ENCODE results near the gene GGTA1.
"Not testable (repeated sequence)": the region's sequence is repeated elsewhere in the genome, so short reads cannot be mapped to it uniquely, and the experiment has no call there.

Gene GGTA1

GRCh38 chr9:121498487-121499176 is 1.0 kb downstream of the GGTA1 start:
- no peak for DNase-seq (ENCODE audit: low spot score)

GRCh38 chr9:121498150-121498486 is 1.5 kb downstream of the GGTA1 start:
- DNase-seq (ENCODE audit: low spot score) = peak; percentile 86

- no peak for DNase-seq (ENCODE audit: low spot score)
Observed at GRCh38 chr9:121495976-121496375, 3.7 kb downstream of the GGTA1 start.

GRCh38 chr9:121494192-121494591 is 5.5 kb downstream of the GGTA1 start:
- peak; percentile 60 for DNase-seq (ENCODE audit: low spot score)

- no peak for DNase-seq (ENCODE audit: low spot score)
Observed at GRCh38 chr9:121491111-121491510, 8.5 kb downstream of the GGTA1 start.

GRCh38 chr9:121489344-121489743 is 10.3 kb downstream of the GGTA1 start:
- DNase-seq (ENCODE audit: low spot score) = no peak

GRCh38 chr9:121486043-121486442 is 13.6 kb downstream of the GGTA1 start:
- DNase-seq (ENCODE audit: low spot score) = no peak

GRCh38 chr9:121485623-121486022 is 14.0 kb downstream of the GGTA1 start:
- peak; percentile 78 for DNase-seq (ENCODE audit: low spot score)

GRCh38 chr9:121484651-121485446 is 14.8 kb downstream of the GGTA1 start:
- DNase-seq (ENCODE audit: low spot score) = peak; percentile 36

GRCh38 chr9:121483473-121484031 is 16.1 kb downstream of the GGTA1 start:
- no peak for DNase-seq (ENCODE audit: low spot score)

- DNase-seq (ENCODE audit: low spot score) = peak; percentile 29
Observed at GRCh38 chr9:121483049-121483448, 16.6 kb downstream of the GGTA1 start.

- DNase-seq (ENCODE audit: low spot score) = no peak
Observed at GRCh38 chr9:121478816-121479676, 20.6 kb downstream of the GGTA1 start.

GRCh38 chr9:121476156-121476555 is 23.5 kb downstream of the GGTA1 start:
- no peak for DNase-seq (ENCODE audit: low spot score)

GRCh38 chr9:121474231-121474947 is 25.3 kb downstream of the GGTA1 start:
- DNase-seq (ENCODE audit: low spot score) = no peak

- DNase-seq (ENCODE audit: low spot score) = no peak
Observed at GRCh38 chr9:121473229-121473628, 26.4 kb downstream of the GGTA1 start.

- no peak for DNase-seq (ENCODE audit: low spot score)
Observed at GRCh38 chr9:121472446-121472845, 27.2 kb downstream of the GGTA1 start.

- no peak for DNase-seq (ENCODE audit: low spot score)
Observed at GRCh38 chr9:121466142-121466541, 33.5 kb downstream of the GGTA1 start.

- DNase-seq (ENCODE audit: low spot score) = no peak
Observed at GRCh38 chr9:121464968-121465367, 34.7 kb downstream of the GGTA1 start.

GRCh38 chr9:121463026-121463807 is 36.4 kb downstream of the GGTA1 start:
- peak; percentile 24 for DNase-seq (ENCODE audit: low spot score)

GRCh38 chr9:121459513-121459912 is 40.1 kb downstream of the GGTA1 start:
- DNase-seq (ENCODE audit: low spot score) = no peak

GRCh38 chr9:121458449-121458848 is 41.2 kb downstream of the GGTA1 start:
- DNase-seq (ENCODE audit: low spot score) = not testable (repeated sequence)
